Large intestine (tissue), 3 donors: Measurements from ENCODE around the gene RFNG. TPM values are rescaled to one million over a fixed set of nuclear protein-coding genes. Genes with fewer than 3 reads are reported as not detected.
A peak's percentile ranks its signal among the peaks of the same experiment; 100 is the strongest.

Experiments used
- DNase-seq, 2 donors: peaks; one replicate each; pipeline versions ENCODE4 v3.0.0 to v3.0.0-alpha.2; 2013
- H3K27ac ChIP-seq: one replicate; pipeline ENCODE4 v1.5.1; 2013; ENCODE audit warnings: low read length
- H3K27me3 ChIP-seq: 2 replicates; pipeline ENCODE4 v1.6.1; 2013; ENCODE audit warnings: low read length; ENCODE audit not compliant: control insufficient read depth, insufficient read depth
- H3K36me3 ChIP-seq: 2 replicates; pipeline ENCODE4 v1.6.1; 2013; ENCODE audit warnings: low read length; ENCODE audit not compliant: control insufficient read depth, insufficient read depth
- H3K4me1 ChIP-seq: one replicate; pipeline ENCODE4 v1.6.1; 2013; ENCODE audit warnings: low read length; ENCODE audit not compliant: control insufficient read depth, insufficient read depth
- H3K4me3 ChIP-seq: one replicate; pipeline ENCODE4 v1.5.1; 2013; ENCODE audit warnings: low read length
- H3K9me3 ChIP-seq: one replicate; pipeline ENCODE4 v1.6.1; 2013; ENCODE audit warnings: mild to moderate bottlenecking, low read depth, low read length, moderate library complexity; ENCODE audit not compliant: control insufficient read depth
- WGBS: methylation state at CpG from one replicate; pipeline ENCODE4 v1.1.5; 2013; ENCODE audit warnings: low lambda C conversion rate; ENCODE audit not compliant: insufficient coverage; 5-methylcytosine and 5-hydroxymethylcytosine counted together
- polyA plus RNA-seq: library from polyadenylated mRNA; unstranded; fragments of 120-200 nt; gene quantifications from one replicate; pipeline ENCODE4 v1.2.1, GENCODE V29; 2013

Gene RFNG
- polyA plus RNA-seq, 1 donor = 42.1 TPM

DNA sequence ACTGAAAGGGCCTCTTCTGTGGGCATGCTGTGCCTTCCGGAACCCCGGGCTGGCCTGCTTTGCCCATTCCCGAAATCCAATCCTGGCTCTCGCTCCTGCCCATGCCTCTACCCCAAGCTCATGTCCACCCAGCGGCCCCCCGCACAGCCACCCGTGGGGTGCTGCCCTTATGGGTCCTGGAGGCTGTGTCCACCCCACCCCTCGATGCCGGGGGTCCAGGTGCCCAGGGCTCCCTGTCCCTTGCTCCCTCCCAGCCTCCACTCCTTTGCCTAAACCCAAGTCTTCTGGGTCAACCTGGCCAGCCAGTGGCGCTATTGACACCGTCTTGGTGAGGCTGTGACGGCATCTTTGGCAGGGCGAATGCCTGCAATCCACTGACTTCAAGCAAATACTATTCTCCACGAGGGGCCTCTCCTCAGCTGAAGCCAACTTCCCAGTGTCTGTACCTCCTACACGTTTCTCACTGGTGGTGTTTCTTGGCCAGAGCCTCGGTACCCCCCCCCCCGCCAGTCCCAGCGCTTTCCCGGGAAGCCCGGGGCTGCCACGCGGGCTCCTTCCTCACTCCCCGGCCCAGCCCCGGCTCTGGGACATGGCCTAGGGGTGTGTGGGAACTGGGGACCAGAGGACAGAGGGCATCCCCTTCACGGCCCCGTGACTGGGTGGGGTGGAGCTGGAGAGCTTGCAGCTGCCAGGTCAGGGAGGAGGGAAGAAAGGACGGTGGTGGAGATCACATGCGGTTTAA lies 26.2 kb upstream of the RFNG start:
- peaks cover 3% of the 10 kb centered on the region for H3K4me1 ChIP-seq
- H3K4me3 ChIP-seq = no peak overlapping the region
- H3K9me3 ChIP-seq = peaks cover 4% of the 10 kb centered on the region
- no CpG with 5 or more reads among the region's 28 CpGs for WGBS
- peak in 1 of 2 donors; percentile 75 for DNase-seq
- H3K36me3 ChIP-seq = peaks cover 33% of the 10 kb centered on the region
- H3K27ac ChIP-seq = no peak overlapping the region
- no peaks in the 10 kb centered on the region for H3K27me3 ChIP-seq

DNA sequence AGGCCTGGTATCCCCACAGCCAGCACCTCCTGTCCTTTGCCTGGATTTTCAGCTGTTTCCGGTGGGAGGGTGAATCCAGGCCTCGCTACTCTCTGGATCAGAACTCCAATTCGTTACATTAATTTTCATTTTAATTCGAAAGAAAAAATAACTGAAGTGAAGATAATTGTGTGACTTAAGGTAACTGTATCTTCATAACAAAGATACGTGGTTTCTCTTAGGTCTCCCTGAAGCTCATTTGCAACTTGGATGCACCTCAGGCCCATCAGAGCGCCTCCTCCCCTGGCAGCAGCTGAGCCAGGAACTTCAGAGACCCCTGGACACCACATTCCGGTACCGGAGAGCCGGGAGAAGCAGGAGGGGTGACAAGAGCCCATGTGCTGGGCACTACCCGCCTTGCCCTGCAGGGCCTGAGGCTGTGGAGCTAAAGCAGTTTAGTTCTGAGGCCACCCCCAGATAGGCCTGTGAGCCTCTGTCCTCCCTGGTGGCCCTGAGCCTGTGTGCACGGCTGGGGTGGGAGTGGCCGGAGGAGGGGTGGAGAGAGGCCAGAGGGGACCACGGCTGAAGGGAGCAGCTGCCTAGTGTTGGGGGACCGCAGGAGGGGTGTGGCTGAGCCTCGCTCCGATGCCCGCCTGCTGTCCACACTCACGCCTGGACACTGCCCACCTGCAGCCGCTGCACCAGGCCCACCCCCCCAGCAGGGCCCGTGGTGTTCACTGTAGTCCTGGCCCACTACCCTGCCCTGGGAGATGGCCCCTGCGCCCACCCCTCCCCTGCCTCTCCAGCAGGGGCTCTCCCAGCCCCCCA lies 25.4 kb upstream of the RFNG start:
- H3K4me3 ChIP-seq = no peak overlapping the region

DNA sequence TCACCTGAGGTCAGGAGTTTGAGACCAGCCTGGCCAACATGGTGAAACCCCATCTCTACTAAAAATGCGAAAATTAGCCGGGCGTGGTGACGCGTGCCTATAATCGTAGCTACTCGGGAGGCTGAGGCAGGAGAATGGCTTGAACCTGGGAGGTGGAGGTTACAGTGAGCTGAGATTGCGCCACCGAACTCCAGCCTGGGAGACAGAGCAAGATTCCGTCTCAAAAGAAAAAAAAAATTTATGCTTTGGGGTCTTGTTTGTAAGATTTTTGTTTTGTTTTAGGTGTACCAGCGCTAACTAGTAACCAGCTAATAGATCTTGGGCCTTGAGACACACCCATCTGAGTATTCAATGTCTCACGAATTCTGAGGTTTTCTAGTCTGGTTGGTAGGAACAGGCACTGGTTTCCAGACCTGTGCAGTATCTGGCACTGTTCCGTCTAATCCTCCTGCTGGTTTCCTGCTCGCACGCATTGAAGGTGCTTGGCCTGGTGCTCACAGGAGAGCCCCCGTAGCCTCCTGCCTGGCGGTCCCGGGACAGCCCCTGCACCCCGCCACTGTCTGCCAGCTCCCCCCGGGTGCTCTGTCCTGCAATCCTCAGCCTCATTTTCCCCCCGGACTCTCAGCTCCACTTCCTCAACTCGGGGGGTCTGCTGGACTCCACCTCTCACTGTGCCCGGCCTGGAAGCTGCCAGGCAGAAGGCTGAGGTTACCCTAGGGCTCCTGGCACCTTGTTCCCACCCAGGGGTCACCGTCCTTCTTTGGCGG lies 24.6 kb upstream of the RFNG start:
- no peak overlapping the region for H3K27ac ChIP-seq
- no CpG with 5 or more reads among the region's 25 CpGs for WGBS
- no peak for DNase-seq
- H3K36me3 ChIP-seq = peaks cover 21% of the 10 kb centered on the region
- H3K9me3 ChIP-seq = peaks cover 4% of the 10 kb centered on the region
- no peak overlapping the region for H3K4me3 ChIP-seq
- peaks cover 3% of the 10 kb centered on the region for H3K4me1 ChIP-seq
- H3K27me3 ChIP-seq = no peaks in the 10 kb centered on the region

More for the DNA sequence above, 25.4 kb upstream of the RFNG start:
- no peaks in the 10 kb centered on the region for H3K27me3 ChIP-seq
- 100% methylated on average over 4 of the region's 21 CpGs for WGBS
- no peak for DNase-seq
- no peak overlapping the region for H3K27ac ChIP-seq
- H3K36me3 ChIP-seq = peaks cover 25% of the 10 kb centered on the region
- peaks cover 3% of the 10 kb centered on the region for H3K4me1 ChIP-seq
- peaks cover 4% of the 10 kb centered on the region for H3K9me3 ChIP-seq

DNA sequence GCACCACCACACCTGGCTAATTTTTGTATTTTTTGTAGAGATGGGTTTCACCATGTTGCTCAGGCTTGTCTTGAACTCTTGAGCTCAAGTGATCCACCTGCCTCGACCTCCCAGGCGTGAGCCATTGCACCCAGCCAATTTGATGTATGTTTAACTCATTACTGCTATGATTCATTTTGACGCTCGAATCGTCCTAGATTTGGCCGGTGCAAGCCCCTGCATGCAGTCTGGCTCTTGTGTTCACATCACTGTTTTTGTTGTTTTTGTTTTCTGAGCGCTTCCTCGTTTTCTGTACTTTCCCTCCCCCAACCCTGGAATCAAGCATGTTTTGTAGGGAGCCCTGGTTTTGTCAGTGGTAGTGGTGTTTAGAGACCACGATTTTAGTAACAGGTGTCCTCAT lies 21.8 kb upstream of the RFNG start:
- Histone ChIP-seq H3K4me3 (no peak overlapping the region), H3K27ac (no peak overlapping the region), H3K27me3 (no peaks in the 10 kb centered on the region), H3K4me1 (peaks cover 3% of the 10 kb centered on the region), H3K9me3 (no peaks in the 10 kb centered on the region), H3K36me3 (no peaks in the 10 kb centered on the region)
- 100% methylated on average over 1 of the region's 9 CpGs for WGBS
- no peak for DNase-seq

DNA sequence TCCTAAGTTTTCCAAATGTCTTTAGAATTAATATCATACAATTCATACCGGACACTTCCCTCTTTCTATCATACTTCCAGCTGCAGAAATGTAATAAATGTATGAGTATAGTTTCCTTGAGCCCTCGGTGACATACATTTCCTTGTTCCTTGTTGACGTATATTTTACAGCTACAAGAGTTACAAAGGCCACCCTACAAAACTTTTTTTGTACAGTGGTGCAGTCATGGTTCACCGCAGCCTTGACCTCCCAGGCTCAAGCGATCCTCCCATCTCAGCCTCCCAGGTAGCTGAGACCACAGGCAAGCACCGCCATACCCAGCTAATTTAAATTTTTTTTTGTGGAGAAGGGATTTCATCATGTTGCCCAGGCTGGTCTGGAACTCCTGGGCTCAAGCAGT lies 21.2 kb upstream of the RFNG start:
- DNase-seq = no peak

DNA sequence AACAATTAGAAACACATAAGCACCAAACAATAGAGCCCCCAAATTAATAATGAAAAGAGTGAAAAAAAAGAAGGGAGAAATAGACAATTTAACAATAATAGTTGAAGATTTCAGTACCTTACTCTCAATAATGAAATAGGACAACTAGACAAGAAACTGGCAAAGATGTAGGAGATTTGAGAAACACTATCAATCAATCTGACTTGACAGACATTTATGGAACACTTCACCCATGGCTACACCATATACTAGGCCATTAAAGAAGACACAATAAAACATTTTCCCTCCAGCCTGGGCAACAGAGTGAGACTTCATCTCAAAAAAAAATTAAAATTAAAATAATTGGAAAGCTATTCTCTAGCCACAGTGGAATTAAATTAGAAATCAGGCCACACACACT lies 19.0 kb upstream of the RFNG start:
- no peaks in the 10 kb centered on the region for H3K9me3 ChIP-seq
- no peaks in the 10 kb centered on the region for H3K36me3 ChIP-seq
- peaks cover 4% of the 10 kb centered on the region for H3K4me1 ChIP-seq
- DNase-seq = no peak
- no peak overlapping the region for H3K4me3 ChIP-seq
- no peaks in the 10 kb centered on the region for H3K27me3 ChIP-seq
- no peak overlapping the region for H3K27ac ChIP-seq

More for the DNA sequence above, 21.2 kb upstream of the RFNG start:
- Histone ChIP-seq H3K27ac (no peak overlapping the region), H3K4me3 (no peak overlapping the region), H3K27me3 (no peaks in the 10 kb centered on the region), H3K4me1 (peaks cover 1% of the 10 kb centered on the region), H3K9me3 (no peaks in the 10 kb centered on the region), H3K36me3 (no peaks in the 10 kb centered on the region)
- WGBS = no CpG with 5 or more reads among the region's 6 CpGs

DNA sequence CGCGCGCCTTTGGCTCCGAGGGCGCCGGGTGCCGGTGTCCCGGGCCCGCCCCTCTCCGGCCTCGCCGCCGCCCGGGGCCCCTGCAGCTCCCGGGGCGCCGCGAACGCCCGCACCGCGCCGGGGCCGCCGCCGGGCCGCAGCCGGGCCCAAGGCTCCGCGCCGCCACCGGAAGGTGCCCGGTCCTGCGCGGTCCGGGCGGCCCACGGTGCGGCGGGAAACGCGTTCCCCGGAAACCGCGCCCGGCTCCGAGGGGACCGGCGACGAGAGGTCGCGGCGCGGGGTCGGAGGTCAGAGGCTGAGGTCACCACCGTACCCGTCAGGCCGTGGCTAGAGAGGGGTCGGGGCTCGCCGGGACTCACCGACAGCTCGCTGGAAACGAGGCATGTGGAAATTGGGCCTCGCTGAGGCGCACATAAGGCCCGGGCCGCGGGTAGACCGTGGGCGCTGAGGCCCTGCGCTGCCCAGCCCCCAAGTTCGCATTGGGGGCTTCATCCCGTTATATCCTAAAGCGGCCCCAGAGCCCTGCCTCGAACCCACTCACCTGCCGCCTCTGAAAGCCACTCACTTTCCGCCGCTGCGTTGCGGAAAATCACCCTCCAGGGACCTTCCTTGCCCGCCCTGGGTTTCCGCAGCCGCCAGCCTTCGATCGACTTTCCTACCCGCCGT lies 14.2 kb upstream of the RFNG start, which contains the start of gene DUS1L:
Gene DUS1L, minus strand, starts transcription at position 167 of the 666 bp plus-strand sequence. CDS start 745 bp downstream, outside the sequence.
- no peaks in the 10 kb centered on the region for H3K27me3 ChIP-seq
- no peak within 1 kb of the TSS for H3K27ac ChIP-seq
- WGBS = no CpG with 5 or more reads among the region's 88 CpGs
- peak in 1 of 2 donors; percentile 62 for DNase-seq
- no peaks in the 10 kb centered on the region for H3K9me3 ChIP-seq
- peaks cover 30% of the 10 kb centered on the region for H3K36me3 ChIP-seq
- peak within 1 kb of the TSS; percentile 88 for H3K4me3 ChIP-seq
- peaks cover 12% of the 10 kb centered on the region for H3K4me1 ChIP-seq

DNA sequence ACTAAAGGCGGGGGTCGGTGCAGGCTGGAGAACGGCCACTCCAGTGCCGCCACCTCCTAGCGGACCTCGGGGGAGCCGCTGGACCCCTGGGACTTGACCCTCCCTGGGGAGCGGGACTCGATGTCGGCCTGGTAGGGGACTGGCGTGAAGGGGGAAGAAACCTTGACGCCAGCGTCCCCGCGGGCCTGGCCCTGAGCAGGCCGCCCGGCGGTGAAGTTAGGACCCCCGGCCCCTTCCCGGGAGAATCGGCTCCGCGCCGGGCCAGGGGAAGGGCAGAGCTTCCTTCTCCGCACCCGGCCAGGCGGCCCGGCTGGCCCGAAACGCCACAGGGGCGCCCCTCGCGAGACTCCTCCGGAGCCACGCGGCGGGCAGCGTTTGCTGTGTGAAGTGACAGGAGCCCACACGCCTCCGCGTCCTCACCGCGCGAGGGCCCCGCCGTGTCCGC lies 13.6 kb upstream of the RFNG start:
- no CpG with 5 or more reads among the region's 47 CpGs for WGBS
- no peak for DNase-seq
- Histone ChIP-seq H3K36me3 (peaks cover 36% of the 10 kb centered on the region), H3K27me3 (no peaks in the 10 kb centered on the region), H3K4me3 (peak overlapping the region; percentile 88), H3K4me1 (peaks cover 12% of the 10 kb centered on the region), H3K27ac (no peak overlapping the region), H3K9me3 (no peaks in the 10 kb centered on the region)

DNA sequence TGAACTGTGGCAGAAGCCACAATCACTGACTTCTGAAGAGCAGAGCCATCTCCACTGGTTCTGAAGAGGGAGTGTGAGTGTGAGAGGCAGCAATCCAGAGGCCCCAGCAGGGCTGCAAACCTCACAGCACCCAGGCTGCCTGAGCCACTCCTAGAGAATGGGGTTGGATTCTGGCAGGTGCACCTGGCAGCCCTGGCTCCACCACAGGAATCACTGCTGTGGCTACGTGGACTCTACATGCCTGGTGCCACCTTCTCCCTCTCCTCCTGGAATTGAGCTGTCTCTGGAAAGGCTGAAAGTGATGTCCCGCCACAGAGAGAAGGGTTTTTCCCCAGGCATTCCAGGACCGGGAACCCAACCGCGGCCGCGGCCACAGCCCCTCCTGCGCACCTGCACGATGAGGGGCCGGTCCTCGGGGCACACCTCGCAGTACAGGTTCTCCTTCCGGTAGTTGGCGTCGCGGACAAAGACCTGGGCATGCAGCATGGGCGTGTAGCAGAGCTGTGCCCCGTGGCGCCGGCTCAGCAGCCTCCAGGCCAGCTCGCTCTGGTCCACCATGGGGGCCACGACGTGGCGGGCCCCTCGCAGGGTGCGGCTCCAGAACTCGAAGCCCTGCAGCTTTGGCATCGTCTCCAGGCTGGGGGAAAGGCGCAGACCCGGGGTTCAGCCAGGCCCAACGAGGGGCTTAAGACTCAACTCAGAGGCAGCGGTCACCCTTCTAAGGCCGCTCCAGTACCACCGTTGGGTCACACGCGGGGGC lies 13.0 kb upstream of the RFNG start:
- Histone ChIP-seq H3K4me3 (peak overlapping the region; percentile 88), H3K36me3 (peaks cover 42% of the 10 kb centered on the region), H3K27me3 (no peaks in the 10 kb centered on the region), H3K9me3 (no peaks in the 10 kb centered on the region), H3K4me1 (peaks cover 12% of the 10 kb centered on the region), H3K27ac (no peak overlapping the region)
- peak in 1 of 2 donors; percentile 30 for DNase-seq
- WGBS = no CpG with 5 or more reads among the region's 36 CpGs
